GM19438 (cell line): Measurements from ENCODE around the gene LIF.
A peak's percentile ranks its signal among the peaks of the same experiment; 100 is the strongest.

Source experiments
- ATAC-seq: cut with Tn5 transposase; IDR thresholded peaks from one replicate; pipeline ENCODE4 v1.9.1; 2021; ENCODE audit warnings: low read depth; ENCODE audit not compliant: unreplicated experiment

The LIF gene

GRCh38 chr22:30245985-30246813, at the start of gene LIF:
TSS of gene LIF (minus strand) at chr22:30246759. CDS start at chr22:30246695, 64 bp downstream.
- ATAC-seq = no peak

- no peak for ATAC-seq
Measured at GRCh38 chr22:30296324-30296723, 49.8 kb upstream of the LIF start.

- ATAC-seq = no peak
Measured at GRCh38 chr22:30295576-30295975, 49.0 kb upstream of the LIF start.

- ATAC-seq = no peak
Measured at GRCh38 chr22:30294830-30295229, 48.3 kb upstream of the LIF start.

DNA sequence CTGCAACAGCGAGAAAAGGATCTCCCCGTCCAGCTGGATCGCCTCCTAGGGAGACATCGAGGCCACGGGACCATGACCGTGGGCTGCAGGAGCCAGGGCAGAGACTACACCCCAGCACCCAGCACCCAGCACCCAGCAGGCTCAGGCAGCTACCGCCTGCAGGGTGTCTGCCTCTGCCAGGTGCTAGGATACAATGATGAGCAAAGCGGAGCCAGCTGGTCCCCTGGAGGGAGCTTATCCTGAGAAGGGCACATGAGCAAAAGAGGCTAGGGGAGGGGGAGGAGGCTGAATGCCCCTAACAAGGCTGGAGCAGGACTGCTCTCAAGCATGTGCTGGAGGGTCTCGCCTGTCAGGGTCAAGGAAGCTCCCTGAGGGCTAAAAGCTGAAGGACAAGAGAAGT, 47.5 kb upstream of the LIF start:
- no peak for ATAC-seq

DNA sequence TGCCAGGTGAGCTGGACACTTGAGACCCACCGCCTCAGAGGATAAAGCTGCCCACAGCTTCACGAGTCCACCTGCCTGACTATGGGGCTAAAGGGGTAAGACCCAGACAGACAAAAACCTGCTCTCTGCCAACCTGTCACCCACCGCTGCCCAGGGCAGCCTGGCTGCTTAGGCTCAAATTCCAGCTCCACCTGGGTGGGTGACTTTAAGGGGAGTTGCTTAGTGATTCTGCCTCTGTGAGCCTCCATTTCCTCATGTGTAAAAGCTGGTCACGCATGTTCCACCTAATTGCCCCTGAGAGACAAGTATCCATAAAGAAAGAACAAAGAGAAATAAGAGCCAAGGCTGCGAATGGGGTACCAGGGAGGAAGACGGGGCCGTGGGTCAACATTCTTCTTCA, 46.5 kb upstream of the LIF start:
- no peak for ATAC-seq

DNA sequence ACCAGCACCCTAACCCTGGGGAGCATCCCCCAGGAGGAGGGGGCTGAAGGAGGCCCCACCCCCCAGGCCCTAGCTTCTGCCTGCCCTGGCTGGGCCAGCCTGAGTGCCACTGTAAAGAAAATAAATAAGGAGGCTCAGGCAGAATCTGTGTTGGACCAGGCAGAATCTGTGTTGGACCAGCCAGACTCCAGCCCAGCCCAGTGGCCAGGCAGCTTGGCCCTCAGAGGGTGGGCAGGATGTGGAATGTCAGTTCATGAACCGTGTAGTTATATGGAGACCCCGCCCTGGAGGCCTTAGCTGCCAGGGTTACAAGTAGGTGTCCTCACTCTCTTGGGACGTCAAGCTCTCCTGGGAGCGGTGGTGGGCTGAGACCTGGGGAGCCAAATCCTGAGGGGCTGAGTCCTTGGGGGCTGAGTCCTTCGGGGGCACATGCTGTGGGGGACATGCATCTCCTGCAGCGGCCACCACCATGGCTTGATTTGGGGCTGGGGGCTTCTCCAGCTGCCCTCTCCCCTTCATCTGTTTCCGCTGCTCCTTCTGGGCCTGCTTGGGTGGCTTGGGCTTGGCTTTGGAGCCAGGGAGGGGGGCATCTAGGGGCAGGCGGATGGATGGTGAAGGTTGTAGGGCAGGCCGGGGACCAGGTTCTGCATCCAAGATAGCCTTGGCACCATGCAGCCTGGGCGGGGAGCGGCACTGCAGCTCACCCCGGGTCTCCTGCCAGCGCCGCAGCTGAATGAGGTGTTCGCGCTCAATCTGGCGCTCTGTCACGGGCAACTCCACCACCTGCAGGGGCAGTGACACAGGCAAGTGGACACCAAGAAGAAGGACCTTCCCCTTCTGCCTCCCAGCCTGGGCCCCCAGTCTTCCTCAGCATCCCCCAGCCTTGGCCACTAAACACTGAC, 45.8 kb upstream of the LIF start:
- ATAC-seq = no peak

GRCh38 chr22:30291058-30291892, 44.7 kb upstream of the LIF start:
- ATAC-seq = no peak

DNA sequence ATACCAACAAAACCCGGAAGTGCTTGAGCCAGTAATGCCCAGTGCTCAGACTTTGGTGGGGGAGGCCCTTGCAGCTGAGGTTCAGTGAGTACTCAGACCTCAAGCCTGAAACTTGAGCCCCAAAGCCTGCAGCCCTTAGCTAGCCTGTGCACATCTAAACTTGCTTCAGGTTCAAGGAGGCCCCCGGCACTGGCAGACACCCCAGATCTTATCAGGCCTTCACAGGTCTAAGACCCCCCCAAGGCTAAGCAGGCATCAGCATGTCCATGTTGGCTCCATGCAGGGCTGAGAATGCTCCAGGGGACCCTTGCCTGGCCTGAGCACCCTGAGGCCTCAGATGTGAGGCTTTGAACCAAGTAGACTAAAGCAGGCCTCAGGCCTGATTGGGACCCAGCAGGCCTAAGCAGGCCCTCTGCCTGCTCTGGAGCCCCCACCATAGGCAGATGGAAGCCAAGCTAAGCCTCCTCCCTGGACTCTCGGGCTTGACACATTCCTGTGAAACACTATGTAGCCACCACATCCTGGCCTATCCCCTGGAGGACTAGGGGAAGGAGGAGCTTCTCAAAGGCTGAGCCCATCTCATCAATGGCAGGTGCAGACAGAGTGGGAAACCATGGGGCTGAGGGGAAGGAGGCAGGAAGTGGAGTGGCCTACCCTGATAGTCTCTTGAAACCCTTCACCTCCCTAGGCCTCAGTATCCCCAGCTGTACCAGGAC, 43.9 kb upstream of the LIF start:
- no peak for ATAC-seq

- peak; percentile 2 for ATAC-seq
Measured at GRCh38 chr22:30289980-30290313, 43.4 kb upstream of the LIF start.

DNA sequence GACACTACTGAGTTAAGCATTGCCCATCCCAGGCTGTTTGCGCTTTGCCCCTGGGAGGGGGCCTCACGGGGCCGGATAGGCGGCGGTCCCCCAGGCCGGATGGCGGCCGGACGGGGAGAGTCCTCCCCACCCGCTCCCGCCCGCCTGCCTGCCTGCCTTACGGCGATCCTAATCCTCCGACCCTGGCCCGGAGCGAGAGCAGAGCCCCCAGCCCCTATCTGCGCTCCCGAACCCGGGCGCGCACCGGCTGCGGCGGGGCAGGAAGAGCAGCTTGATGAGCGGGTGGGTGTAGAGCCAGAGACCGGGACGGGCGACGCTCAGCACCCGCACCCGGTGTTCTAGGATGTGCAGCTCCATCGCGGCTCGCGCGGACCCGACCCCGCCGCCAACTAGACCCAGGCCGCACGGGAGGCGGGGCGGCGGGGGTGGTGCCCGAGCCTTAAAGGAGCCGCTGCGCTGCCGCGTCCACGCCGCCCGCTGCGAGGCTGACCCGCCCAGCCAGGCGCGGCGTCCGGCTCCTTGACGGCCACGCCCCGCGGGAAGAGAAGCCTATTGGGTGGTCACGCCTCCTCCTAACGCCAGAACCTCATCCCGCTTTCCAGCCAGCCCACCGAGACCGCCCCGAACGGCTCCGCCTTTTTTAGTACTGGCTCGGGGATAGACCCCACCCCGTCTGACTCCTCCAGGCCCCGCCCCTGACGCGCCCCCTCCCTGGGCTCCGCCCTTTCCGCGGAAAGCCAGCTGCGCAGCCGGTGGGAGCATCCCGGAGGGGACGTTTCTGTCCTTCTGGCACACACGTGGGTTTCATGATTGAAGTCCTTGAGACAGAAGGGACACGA, 42.8 kb upstream of the LIF start, which contains the start of gene CASTOR1:
CASTOR1 (minus strand) TSS at position 365 of the 839 bp plus-strand sequence; CDS start at position 357, 8 bp downstream.
- ATAC-seq = peak; percentile 68

DNA sequence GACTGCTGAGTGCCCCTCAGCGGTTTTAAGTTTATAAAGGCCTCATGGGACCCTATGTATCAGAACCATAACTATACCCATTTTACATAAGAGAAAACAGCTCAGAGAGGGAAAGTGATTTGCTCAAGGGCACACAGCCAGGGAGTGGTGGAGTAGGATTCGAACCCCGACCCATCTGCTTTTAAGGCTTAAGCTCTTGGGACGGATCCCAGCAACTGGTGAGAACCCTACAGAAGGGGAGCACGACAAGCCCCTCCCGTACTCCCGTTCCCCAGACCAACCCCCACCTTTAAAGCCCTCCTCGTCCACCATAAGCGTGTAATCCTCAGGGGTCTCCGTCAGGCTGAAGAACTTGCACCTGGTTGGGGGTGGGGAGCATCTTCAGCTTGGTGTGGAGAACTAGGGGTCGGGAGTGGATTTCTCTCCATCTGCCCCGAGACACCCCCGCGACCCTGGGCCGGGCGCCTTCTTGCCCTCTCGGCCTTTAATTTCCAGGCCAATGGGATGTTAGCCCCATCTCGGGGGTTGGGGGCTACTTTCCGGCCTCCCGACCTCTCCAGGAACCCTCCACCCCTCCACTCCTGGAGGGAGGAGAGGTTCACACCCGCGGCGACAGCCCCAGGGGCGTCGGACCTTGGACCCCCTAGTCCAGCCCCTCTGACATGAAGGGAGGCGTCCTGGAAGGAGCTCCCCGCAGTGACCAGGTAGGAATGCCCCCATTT, 42.0 kb upstream of the LIF start:
- ATAC-seq = no peak

GRCh38 chr22:30287648-30288418, 41.3 kb upstream of the LIF start:
- no peak for ATAC-seq

GRCh38 chr22:30286813-30287647, 40.5 kb upstream of the LIF start:
- no peak for ATAC-seq

GRCh38 chr22:30286331-30286730, 39.8 kb upstream of the LIF start:
- no peak for ATAC-seq

DNA sequence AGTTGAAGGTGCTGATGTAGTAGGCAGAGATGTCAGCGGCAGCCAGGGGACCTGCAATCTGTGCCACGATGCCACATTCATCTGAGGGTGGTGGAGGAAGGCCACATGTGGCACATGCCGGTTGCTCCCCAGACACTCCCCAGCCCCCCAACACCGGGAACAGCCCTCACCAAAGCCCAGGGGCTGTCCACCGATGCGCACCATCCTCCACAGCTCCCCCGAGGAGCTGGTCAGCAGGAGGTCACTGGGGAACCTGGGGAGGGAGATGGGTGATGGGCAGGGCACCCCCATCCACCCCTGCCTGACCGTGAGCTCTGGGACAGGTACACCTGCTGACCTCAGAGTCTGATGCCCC, 39.3 kb upstream of the LIF start:
- ATAC-seq = no peak
